Measurements from ENCODE around the gene NAALADL2. TPM values are rescaled to one million over a fixed set of nuclear protein-coding genes. Genes with fewer than 3 reads are reported as not detected.

NAALADL2 gene
- total and polyA plus RNA-seq, 2 donors (not counting 3 experiments of a cell fraction or from before 2014, with no cell fraction given) = 1.1 to 4.0 TPM

- H3K27ac ChIP-seq (ENCODE audit: insufficient read depth, low read depth, low read length) = no peak overlapping the region
- FAIRE-seq = no peak
- no peaks in the 10 kb centered on the region for H4K20me1 ChIP-seq (replicated peaks; ENCODE audit: control insufficient read depth, extremely low read depth, insufficient read depth, low read length)
- H3K4me2 ChIP-seq (ENCODE audit: insufficient read depth, low read length) = no peak overlapping the region
- DNase-seq (ENCODE audit: low read depth, low spot score) = no peak
- H3K4me1 ChIP-seq (ENCODE audit: control insufficient read depth, extremely low read depth, insufficient read depth, low read length) = no peaks in the 10 kb centered on the region
- H2AFZ ChIP-seq (ENCODE audit: low read depth, low read length) = no peak overlapping the region
- H3K27me3 ChIP-seq (ENCODE audit: control insufficient read depth in 2 of 2, insufficient read depth in 2 of 2, low read length in 2 of 2) = no peaks in the 10 kb centered on the region
- ChIA-PET CTCF (no interaction called here), POLR2A (no interaction called here)
- no peak overlapping the region for H3K4me3 ChIP-seq (replicated peaks in 1 of 3; ENCODE audit: insufficient read depth in 1 of 3, low read depth in 1 of 3, low read length in 3 of 3)
- H3K9me3 ChIP-seq (replicated peaks; ENCODE audit: control insufficient read depth, insufficient read depth, low read length) = no peaks in the 10 kb centered on the region
- intact Hi-C loops (cut with micrococcal nuclease) (no loop called here), dilution Hi-C loops (cut with MboI; ENCODE audit: extremely low pct_ligation_motif_present, low sequenced_read_pairs) (no loop called here)
- H3K9ac ChIP-seq (replicated peaks; ENCODE audit: extremely low read depth, insufficient read depth, low read length) = no peak overlapping the region
- no peaks in the 10 kb centered on the region for H3K36me3 ChIP-seq (ENCODE audit: control insufficient read depth in 2 of 2, extremely low read depth in 1 of 2, insufficient read depth in 2 of 2, low read length in 2 of 2)
- TF ChIP-seq POLR2AphosphoS5 (IDR thresholded peaks at IDR 0.05; ENCODE audit: insufficient read depth, low read depth, low read length) (no peak), JUN (IDR thresholded peaks at IDR 0.05; ENCODE audit: borderline replicate concordance, insufficient read depth, insufficient read length, low read depth) (no peak), MAX (IDR thresholded peaks at IDR 0.05; ENCODE audit: insufficient read depth, insufficient read length) (no peak), GATA2 (IDR thresholded peaks at IDR 0.05; ENCODE audit: insufficient read depth, insufficient read length, low read depth, low read length) (no peak), FOS (IDR thresholded peaks at IDR 0.05; ENCODE audit: borderline replicate concordance, insufficient read depth, low read length) (no peak), MYC (IDR thresholded peaks at IDR 0.05; ENCODE audit: low read depth, low read length) (no peak)
- no TSS peak for BruUV-seq (replicated peaks)
- no peaks in the 10 kb centered on the region for H3K9me1 ChIP-seq (replicated peaks; ENCODE audit: control insufficient read depth, extremely low read depth, insufficient read depth, low read length)
- H3K79me2 ChIP-seq (ENCODE audit: control insufficient read depth, insufficient read depth, low read length) = no peaks in the 10 kb centered on the region
Observed at GRCh38 chr3:175214216-175214615, 355.1 kb downstream of the NAALADL2 start.

GRCh38 chr3:175215833-175216232 lies 356.7 kb downstream of the NAALADL2 start:
- H3K9me1 ChIP-seq (replicated peaks; ENCODE audit: control insufficient read depth, extremely low read depth, insufficient read depth, low read length) = no peaks in the 10 kb centered on the region
- ChIA-PET CTCF (no interaction called here), POLR2A (no interaction called here)
- no peak overlapping the region for H2AFZ ChIP-seq (ENCODE audit: low read depth, low read length)
- H3K9me3 ChIP-seq (replicated peaks; ENCODE audit: control insufficient read depth, insufficient read depth, low read length) = no peaks in the 10 kb centered on the region
- no peak overlapping the region for H3K4me3 ChIP-seq (replicated peaks in 1 of 3; ENCODE audit: insufficient read depth in 1 of 3, low read depth in 1 of 3, low read length in 3 of 3)
- no peak overlapping the region for H3K27ac ChIP-seq (ENCODE audit: insufficient read depth, low read depth, low read length)
- intact Hi-C loops (cut with micrococcal nuclease) = no loop called here
- no peaks in the 10 kb centered on the region for H3K36me3 ChIP-seq (ENCODE audit: control insufficient read depth in 2 of 2, extremely low read depth in 1 of 2, insufficient read depth in 2 of 2, low read length in 2 of 2)
- no peaks in the 10 kb centered on the region for H3K27me3 ChIP-seq (ENCODE audit: control insufficient read depth in 2 of 2, insufficient read depth in 2 of 2, low read length in 2 of 2)
- H3K4me1 ChIP-seq (ENCODE audit: control insufficient read depth, extremely low read depth, insufficient read depth, low read length) = no peaks in the 10 kb centered on the region
- no peak for DNase-seq (ENCODE audit: low read depth, low spot score)
- no peaks in the 10 kb centered on the region for H4K20me1 ChIP-seq (replicated peaks; ENCODE audit: control insufficient read depth, extremely low read depth, insufficient read depth, low read length)
- H3K9ac ChIP-seq (replicated peaks; ENCODE audit: extremely low read depth, insufficient read depth, low read length) = no peak overlapping the region
- no peaks in the 10 kb centered on the region for H3K79me2 ChIP-seq (ENCODE audit: control insufficient read depth, insufficient read depth, low read length)
- FAIRE-seq = no peak
- TF ChIP-seq MYC (IDR thresholded peaks at IDR 0.05; ENCODE audit: low read depth, low read length) (no peak), GATA2 (IDR thresholded peaks at IDR 0.05; ENCODE audit: insufficient read depth, insufficient read length, low read depth, low read length) (no peak), EZH2 (IDR thresholded peaks at IDR 0.05; ENCODE audit: borderline replicate concordance, low read depth, low read length, severe bottlenecking) (no peak), POLR2A (IDR thresholded peaks at IDR 0.05; ENCODE audit: low read depth, low read length) (no peak), FOS (IDR thresholded peaks at IDR 0.05; ENCODE audit: borderline replicate concordance, insufficient read depth, low read length) (no peak), POLR2AphosphoS5 (IDR thresholded peaks at IDR 0.05; ENCODE audit: insufficient read depth, low read depth, low read length) (no peak), MAX (IDR thresholded peaks at IDR 0.05; ENCODE audit: insufficient read depth, insufficient read length) (no peak), JUN (IDR thresholded peaks at IDR 0.05; ENCODE audit: borderline replicate concordance, insufficient read depth, insufficient read length, low read depth) (no peak), CTCF (IDR thresholded peaks at IDR 0.05; ENCODE audit: extremely low read depth in 1 of 2, insufficient read depth in 1 of 2, low read depth in 1 of 2, low read length in 2 of 2) (no peak)
- no TSS peak for BruUV-seq (replicated peaks)
- dilution Hi-C loops (cut with MboI; ENCODE audit: extremely low pct_ligation_motif_present, low sequenced_read_pairs) = no loop called here
- H3K4me2 ChIP-seq (ENCODE audit: insufficient read depth, low read length) = no peak overlapping the region

Data from endothelial cell of umbilical vein (primary cell).